ENCODE data around the gene PARD6G. TPM values are rescaled to one million over a fixed set of nuclear protein-coding genes. Genes with fewer than 3 reads are reported as not detected.

The PARD6G gene
- total RNA-seq, 1 experiment from 2014 or later, result 0.15 TPM

DNA sequence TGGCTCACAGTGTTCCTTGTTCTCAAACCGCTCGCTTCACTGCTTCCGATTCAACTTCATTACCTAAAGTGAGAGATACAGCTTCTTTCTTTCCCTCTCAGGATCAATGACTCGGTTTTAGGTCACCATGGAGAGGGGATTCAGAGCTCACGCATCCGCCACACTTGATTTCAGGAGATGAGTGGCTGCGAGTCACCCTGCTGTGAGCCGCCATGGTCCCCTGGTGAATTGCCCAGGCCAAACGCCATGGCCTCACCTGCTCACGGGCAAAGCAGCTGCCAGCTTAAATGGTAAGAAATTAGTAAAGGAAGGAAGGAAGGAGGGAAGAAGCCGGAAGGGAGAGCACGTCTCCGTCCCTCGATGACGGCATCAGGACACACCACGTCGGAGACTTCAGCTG is 77.7 kb downstream of the PARD6G start:
- ChIA-PET POLR2A (ENCODE audit: unreplicated experiment) (no interaction called here), CTCF (no interaction called here)
- DNase-seq, result no peak
- intact Hi-C loops (cut with micrococcal nuclease; ENCODE audit: unreplicated experiment), result no loop called here
- Histone ChIP-seq H3K36me3 (ENCODE audit: low read depth) (no peaks in the 10 kb centered on the region), H3K4me1 (replicated peaks; ENCODE audit: insufficient read depth) (no peaks in the 10 kb centered on the region), H3K27ac (no peak overlapping the region), H3F3A (ENCODE audit: insufficient read depth, low read depth) (peaks cover 3% of the 10 kb centered on the region; the same call in 1 of the 2 replicates), H3K4me3 (no peak overlapping the region), H3K79me2 (ENCODE audit: low read depth) (no peaks in the 10 kb centered on the region), H2AFZ (no peak overlapping the region), H3K9me2 (ENCODE audit: insufficient read depth) (no peaks in the 10 kb centered on the region), H3K4me2 (no peak overlapping the region), H4K20me1 (ENCODE audit: insufficient read depth) (no peaks in the 10 kb centered on the region), H3K27me3 (ENCODE audit: insufficient read depth, low read depth) (peaks cover 40% of the 10 kb centered on the region), H3K9me3 (ENCODE audit: insufficient read depth, low read depth) (no peaks in the 10 kb centered on the region; the same call in 1 of the 2 replicates)
- no TSS peak for BruUV-seq (replicated peaks)
- no peak for TF ChIP-seq EZH2 (IDR thresholded peaks at IDR 0.05; ENCODE audit: low read depth)
- TF ChIP-seq, protein P1, sequence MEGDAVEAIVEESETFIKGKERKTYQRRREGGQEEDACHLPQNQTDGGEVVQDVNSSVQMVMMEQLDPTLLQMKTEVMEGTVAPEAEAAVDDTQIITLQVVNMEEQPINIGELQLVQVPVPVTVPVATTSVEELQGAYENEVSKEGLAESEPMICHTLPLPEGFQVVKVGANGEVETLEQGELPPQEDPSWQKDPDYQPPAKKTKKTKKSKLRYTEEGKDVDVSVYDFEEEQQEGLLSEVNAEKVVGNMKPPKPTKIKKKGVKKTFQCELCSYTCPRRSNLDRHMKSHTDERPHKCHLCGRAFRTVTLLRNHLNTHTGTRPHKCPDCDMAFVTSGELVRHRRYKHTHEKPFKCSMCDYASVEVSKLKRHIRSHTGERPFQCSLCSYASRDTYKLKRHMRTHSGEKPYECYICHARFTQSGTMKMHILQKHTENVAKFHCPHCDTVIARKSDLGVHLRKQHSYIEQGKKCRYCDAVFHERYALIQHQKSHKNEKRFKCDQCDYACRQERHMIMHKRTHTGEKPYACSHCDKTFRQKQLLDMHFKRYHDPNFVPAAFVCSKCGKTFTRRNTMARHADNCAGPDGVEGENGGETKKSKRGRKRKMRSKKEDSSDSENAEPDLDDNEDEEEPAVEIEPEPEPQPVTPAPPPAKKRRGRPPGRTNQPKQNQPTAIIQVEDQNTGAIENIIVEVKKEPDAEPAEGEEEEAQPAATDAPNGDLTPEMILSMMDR (conservative IDR thresholded peaks at IDR 0.05), result no peak

DNA sequence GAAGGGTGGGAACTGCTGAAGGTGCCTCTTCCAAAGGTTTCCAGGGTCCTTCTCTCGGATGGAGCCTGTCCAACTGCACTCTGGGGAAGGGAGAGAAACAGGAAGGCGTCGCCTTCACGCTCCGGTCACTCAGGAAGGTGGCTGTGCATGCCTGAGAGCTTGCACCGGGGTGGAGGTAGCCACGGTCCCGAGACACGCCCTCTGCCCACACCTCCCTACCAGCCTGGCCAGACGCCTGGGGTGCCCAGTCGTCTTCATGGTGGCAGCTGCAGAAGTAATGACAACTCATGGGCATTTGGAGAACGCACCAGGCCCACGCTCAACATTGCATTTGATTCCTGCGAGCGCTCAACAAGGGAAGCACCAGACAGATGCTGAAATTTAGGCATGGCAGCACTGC is 78.3 kb downstream of the PARD6G start:
- Histone ChIP-seq H3K4me2 (no peak overlapping the region), H3F3A (ENCODE audit: insufficient read depth, low read depth) (peaks cover 3% of the 10 kb centered on the region; the same call in 1 of the 2 replicates), H3K9me2 (ENCODE audit: insufficient read depth) (no peaks in the 10 kb centered on the region), H3K9me3 (ENCODE audit: insufficient read depth, low read depth) (no peaks in the 10 kb centered on the region; the same call in 1 of the 2 replicates), H3K4me1 (replicated peaks; ENCODE audit: insufficient read depth) (no peaks in the 10 kb centered on the region), H4K20me1 (ENCODE audit: insufficient read depth) (no peaks in the 10 kb centered on the region), H2AFZ (no peak overlapping the region), H3K27ac (no peak overlapping the region), H3K79me2 (ENCODE audit: low read depth) (no peaks in the 10 kb centered on the region), H3K27me3 (ENCODE audit: insufficient read depth, low read depth) (peaks cover 34% of the 10 kb centered on the region), H3K36me3 (ENCODE audit: low read depth) (no peaks in the 10 kb centered on the region), H3K4me3 (no peak overlapping the region)
- no peak for TF ChIP-seq EZH2 (IDR thresholded peaks at IDR 0.05; ENCODE audit: low read depth)
- TF ChIP-seq, protein P1 (conservative IDR thresholded peaks at IDR 0.05), result no peak
- ChIA-PET POLR2A (ENCODE audit: unreplicated experiment) (interaction anchor here (0.5 kb wide), 1 partner anchor 41 kb away, joined by 3 read pairs; no protein-coding TSS in a partner anchor), CTCF (no interaction called here)
- BruUV-seq (replicated peaks), result no TSS peak
- intact Hi-C loops (cut with micrococcal nuclease; ENCODE audit: unreplicated experiment), result no loop called here
- DNase-seq, result no peak

DNA sequence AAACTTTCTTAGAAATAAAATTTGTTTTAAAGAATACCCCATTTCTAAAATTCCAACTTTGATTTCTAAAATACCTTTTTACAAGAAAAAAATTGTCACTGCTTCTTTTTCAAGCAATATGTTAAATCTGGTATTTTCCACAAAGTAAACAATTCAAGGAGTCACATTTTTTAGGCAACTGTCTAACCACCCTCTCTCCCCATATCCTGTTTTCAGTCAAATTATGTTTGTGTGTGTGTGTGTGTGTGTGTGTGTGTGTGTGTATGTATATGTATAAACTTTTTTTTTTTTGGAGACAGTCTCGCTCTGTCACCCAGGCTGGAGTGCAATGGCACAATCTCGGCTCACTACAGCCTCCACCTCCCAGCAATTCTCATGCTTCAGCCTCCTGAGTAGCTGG is 79.0 kb downstream of the PARD6G start:
- Histone ChIP-seq H3K27ac (no peak overlapping the region), H3K4me2 (no peak overlapping the region), H4K20me1 (ENCODE audit: insufficient read depth) (no peaks in the 10 kb centered on the region), H3K27me3 (ENCODE audit: insufficient read depth, low read depth) (peaks cover 29% of the 10 kb centered on the region), H3K4me1 (replicated peaks; ENCODE audit: insufficient read depth) (no peaks in the 10 kb centered on the region), H3K9me3 (ENCODE audit: insufficient read depth, low read depth) (no peaks in the 10 kb centered on the region; the same call in 1 of the 2 replicates), H2AFZ (no peak overlapping the region), H3K9me2 (ENCODE audit: insufficient read depth) (no peaks in the 10 kb centered on the region), H3K79me2 (ENCODE audit: low read depth) (no peaks in the 10 kb centered on the region), H3K36me3 (ENCODE audit: low read depth) (no peaks in the 10 kb centered on the region), H3K4me3 (no peak overlapping the region), H3F3A (ENCODE audit: insufficient read depth, low read depth) (peaks cover 3% of the 10 kb centered on the region; the same call in 1 of the 2 replicates)
- no TSS peak for BruUV-seq (replicated peaks)
- no peak for DNase-seq
- ChIA-PET CTCF (no interaction called here), POLR2A (ENCODE audit: unreplicated experiment) (no interaction called here)
- intact Hi-C loops (cut with micrococcal nuclease; ENCODE audit: unreplicated experiment), result no loop called here
- TF ChIP-seq EZH2 (IDR thresholded peaks at IDR 0.05; ENCODE audit: low read depth), result no peak
- TF ChIP-seq, protein P1 (conservative IDR thresholded peaks at IDR 0.05), result no peak
